H1 (cell line): ENCODE results near the gene SPI1. TPM values are rescaled to one million over a fixed set of nuclear protein-coding genes. Genes with fewer than 3 reads are reported as not detected.

Experiments used
- BRCA1 ChIP-seq: IDR thresholded peaks from 2 replicates; pipeline ENCODE4 v1.6.1; 2012; ENCODE audit warnings: low read depth, low read length, improper control_type of control experiment
- CBX5 ChIP-seq: fragments of 300-800, 300-1000 bp; sonication (generic); IDR thresholded peaks from 2 replicates; pipeline ENCODE4 v1.7.1; 2016; ENCODE audit warnings: antibody characterized with exemption, low read length, low read depth
- KDM4A ChIP-seq: IDR thresholded peaks from one replicate; pipeline ENCODE4 v1.7.1; 2012; ENCODE audit warnings: low read depth, mild to moderate bottlenecking, moderate library complexity, low read length, inconsistent platforms; ENCODE audit not compliant: severe bottlenecking
- POLR2A ChIP-seq, 2 experiments: IDR thresholded peaks; 1 replicate in 1 of 2; 2 replicates in 1 of 2; pipeline ENCODE4 v1.6.1; 2011; ENCODE audit warnings: low read depth in 2 of 2, low read length in 2 of 2, mild to moderate bottlenecking in 2 of 2; ENCODE audit errors: control extremely low read depth in 1 of 2
- RAD21 ChIP-seq, 2 experiments: IDR thresholded peaks in 1 of 2; conservative IDR thresholded peaks in 1 of 2; 2 replicates each; pipeline ENCODE4 v1.6.1; 2011; ENCODE audit warnings: low read depth in 2 of 2, low read length in 2 of 2, improper control_type of control experiment in 1 of 2, inconsistent platforms in 1 of 2, mild to moderate bottlenecking in 1 of 2, moderate library complexity in 1 of 2
- SIN3A ChIP-seq, 2 experiments: IDR thresholded peaks in 1 of 2; conservative IDR thresholded peaks in 1 of 2; 2 replicates each; pipeline ENCODE4 v1.6.1; 2011 to 2012; ENCODE audit warnings: low read length in 2 of 2, improper control_type of control experiment in 1 of 2, low read depth in 1 of 2, mild to moderate bottlenecking in 1 of 2
- SIRT6 ChIP-seq: IDR thresholded peaks from one replicate; pipeline ENCODE4 v1.7.1; 2012; ENCODE audit warnings: low read length, inconsistent platforms
- TAF1 ChIP-seq: IDR thresholded peaks from 2 replicates; pipeline ENCODE4 v1.6.1; 2011; ENCODE audit warnings: mild to moderate bottlenecking, low read depth, low read length
- ZNF274 ChIP-seq: IDR thresholded peaks from 2 replicates; pipeline ENCODE4 v1.7.0; 2012; ENCODE audit warnings: low read length, borderline replicate concordance; ENCODE audit errors: extremely low read depth
- polyA plus RNA-seq, 7 experiments: library from polyadenylated mRNA; depleted of rRNA in 3 of 7; stranded (reverse) in 5 of 7; unstranded in 2 of 7; fragments of >200 nt in 5 of 7; fragments of 200-250 nt in 2 of 7; gene quantifications; 1 replicate in 5 of 7; 2 replicates in 1 of 7; 4 replicates in 1 of 7; pipeline versions ENCODE4 v1.2.1 to v1.2.3, GENCODE V29; 2011 to 2013; ENCODE audit warnings: missing spikeins in 2 of 7, mixed read lengths in 2 of 7
- total RNA-seq: library from RNA; stranded (reverse); fragmentation: NEBNext Ultra II Directional; extraction: Animal tissue kit (Norgen Biotek cat#: 25700); gene quantifications from 2 replicates; pipeline ENCODE4 v1.2.1, GENCODE V29; 2021

SPI1 gene
- total and polyA plus RNA-seq, 2 of the 8 experiments (the other 6 are each of a cell fraction or from before 2014, with no cell fraction given) = 0.12 TPM; not detected in 1

DNA sequence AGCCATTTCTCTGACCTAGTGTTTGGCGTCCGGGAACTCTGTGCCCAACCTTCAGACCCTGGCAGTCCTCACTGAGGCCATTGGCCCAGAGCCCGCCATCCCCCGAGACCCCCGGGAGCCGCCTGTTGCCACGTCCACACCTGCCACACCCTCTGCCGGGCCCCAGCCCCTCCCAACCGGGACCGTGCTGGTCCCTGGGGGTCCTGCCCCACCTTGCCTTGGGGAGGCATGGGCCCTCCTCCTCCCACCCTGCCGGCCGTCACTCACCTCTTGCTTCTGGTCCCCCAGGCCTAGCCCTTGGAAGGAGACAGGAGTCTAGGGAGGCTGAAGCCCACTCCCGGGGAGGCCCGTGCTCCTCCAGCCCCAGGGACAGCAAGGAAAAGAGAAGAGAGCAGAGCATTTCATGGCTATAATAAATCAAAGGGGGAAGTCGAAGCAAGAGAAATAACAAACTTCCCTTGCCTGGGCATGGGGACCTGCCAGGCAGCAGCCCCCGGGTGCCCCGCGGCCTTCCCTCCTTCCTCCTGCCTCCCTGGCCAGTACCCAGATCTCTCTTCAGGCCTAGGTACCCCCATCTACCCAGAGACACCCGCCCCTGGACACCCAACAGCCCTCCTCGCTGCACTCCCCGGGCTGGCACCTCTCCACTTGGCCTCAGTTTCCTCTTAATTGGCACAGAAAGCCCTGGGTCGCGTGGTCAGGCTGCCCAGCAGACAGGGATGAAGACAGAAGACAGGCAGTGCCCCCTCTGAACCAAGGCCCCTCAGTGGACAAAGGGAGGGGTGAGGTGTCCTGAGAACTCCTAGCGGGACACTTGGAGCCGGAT, 17.1 kb upstream of the SPI1 start (continued):
- TF ChIP-seq POLR2A (IDR thresholded peaks at IDR 0.05; ENCODE audit: control extremely low read depth in 1 of 2, low read depth in 2 of 2, low read length in 2 of 2) = no peak
- no peak for TF ChIP-seq CBX5
- TF ChIP-seq RAD21 (IDR thresholded peaks at IDR 0.05 in 1 of 2, conservative IDR thresholded peaks at IDR 0.05 in 1 of 2; ENCODE audit: low read depth in 2 of 2, low read length in 2 of 2) = no peak
- TF ChIP-seq SIN3A (conservative IDR thresholded peaks at IDR 0.05 in 1 of 2, IDR thresholded peaks at IDR 0.05 in 1 of 2; ENCODE audit: low read depth in 1 of 2, low read length in 2 of 2) = no peak
- TF ChIP-seq BRCA1 = no peak
- no peak for TF ChIP-seq ZNF274
- TF ChIP-seq SIRT6 = no peak
- TF ChIP-seq TAF1 = no peak
- TF ChIP-seq KDM4A = no peak
